K562 (cell line): ENCODE data around the gene RNF26. TPM values are rescaled to one million over a fixed set of nuclear protein-coding genes. Genes with fewer than 3 reads are reported as not detected.
A peak's percentile ranks its signal among the peaks of the same experiment; 100 is the strongest.

Source experiments
- ARNT ChIP-seq, 2 experiments: fragments of 450-650 bp; IDR thresholded peaks; 2 replicates each; pipeline ENCODE4 v1.6.1; 2016; ENCODE audit warnings: mild to moderate bottlenecking in 1 of 2
- C11orf30 ChIP-seq: fragments of 450-650 bp; IDR thresholded peaks from 2 replicates; pipeline ENCODE4 v1.6.1; 2016; ENCODE audit warnings: low read depth, mild to moderate bottlenecking
- CC2D1A ChIP-seq: fragments of 450-650 bp; IDR thresholded peaks from 2 replicates; pipeline ENCODE4 v1.6.1; 2017; ENCODE audit warnings: mild to moderate bottlenecking
- CTCF ChIP-seq, 3 experiments: IDR thresholded peaks in 2 of 3; conservative IDR thresholded peaks in 1 of 3; 2 replicates each; pipeline ENCODE4 v1.5.1; 2011 to 2012; ENCODE audit warnings: low read length in 3 of 3, mild to moderate bottlenecking in 3 of 3, control low read depth in 2 of 3, improper control_type of control experiment in 1 of 3, inconsistent platforms in 1 of 3, low read depth in 1 of 3, mixed read lengths in 1 of 3, moderate library complexity in 1 of 3; ENCODE audit not compliant: insufficient read depth in 2 of 3
- EP300 ChIP-seq: IDR thresholded peaks from 2 replicates; pipeline ENCODE4 v1.6.1; 2012; ENCODE audit warnings: low read length, improper control_type of control experiment
- HDGF ChIP-seq: fragments of 450-650 bp; IDR thresholded peaks from 2 replicates; pipeline ENCODE4 v1.6.1; 2016
- RAD21 ChIP-seq, 2 experiments: fragments of 250-450 bp in 1 of 2; fragments of 450-650 bp in 1 of 2; sonication (Bioruptor Pico) in 1 of 2; formaldehyde crosslinking in 1 of 2; IDR thresholded peaks in 1 of 2; conservative IDR thresholded peaks in 1 of 2; 2 replicates each; pipeline versions ENCODE4 v1.4.0 to v1.8.0; 2020 to 2022; ENCODE audit warnings: mild to moderate bottlenecking in 2 of 2, moderate library complexity in 1 of 2
- RBBP5 ChIP-seq: fragments of 200-600 bp; sonication (generic); IDR thresholded peaks from 2 replicates; pipeline ENCODE4 v1.6.1; 2012; ENCODE audit warnings: borderline replicate concordance, mild to moderate bottlenecking, low read length, control low read depth, inconsistent platforms; ENCODE audit not compliant: insufficient read depth, poor library complexity, severe bottlenecking
- SMC3 ChIP-seq: conservative IDR thresholded peaks from 2 replicates; pipeline ENCODE4 v1.6.1; 2011; ENCODE audit warnings: low read depth, low read length, improper control_type of control experiment; ENCODE audit not compliant: insufficient read depth
- SP1 ChIP-seq: sonication (generic); formaldehyde crosslinking; IDR thresholded peaks from 2 replicates; pipeline ENCODE4 v1.8.1; 2022; ENCODE audit warnings: mild to moderate bottlenecking, missing genetic modification reagents
- TBP ChIP-seq: optimal IDR thresholded peaks from 2 replicates; pipeline ENCODE3; 2011; ENCODE audit warnings: low read depth, low read length, improper control_type of control experiment
- ZNF274 ChIP-seq: IDR thresholded peaks from 2 replicates; pipeline ENCODE4 v1.6.1; 2011; ENCODE audit warnings: low read depth, mild to moderate bottlenecking, low read length, moderate library complexity, borderline replicate concordance
- polyA plus RNA-seq, 8 experiments: library from polyadenylated mRNA; depleted of rRNA in 4 of 8; stranded (reverse) in 5 of 8; unstranded in 3 of 8; fragments of >200 nt; fragmentation: Nextera tagmentation in 2 of 8; fragmentation: Illumina TruSeq in 1 of 8; extraction: Ambion mirVana in 2 of 8; extraction: Trizol in 1 of 8; gene quantifications; 2 replicates each; pipeline versions ENCODE4 v1.2.1 to v1.2.3, GENCODE V29; 2011 to 2014; ENCODE audit warnings: inconsistent platforms in 1 of 8, missing spikeins in 1 of 8
- total RNA-seq, 7 experiments: library from RNA; depleted of rRNA in 6 of 7; stranded (reverse); fragments of >200 nt in 6 of 7; fragmentation: Illumina TruSeq in 2 of 7; extraction: Trizol in 2 of 7; gene quantifications; 2 replicates each; pipeline versions ENCODE4 v1.2.1 to v1.2.3, GENCODE V29; 2011 to 2021; ENCODE audit warnings: low replicate concordance in 1 of 7
- TF ChIP-seq, protein P1 (sequence below): fragments of 450-650 bp; IDR thresholded peaks from 2 replicates; pipeline ENCODE4 v1.6.1; 2017; ENCODE audit warnings: antibody characterized with exemption, mild to moderate bottlenecking

Gene RNF26
- total and polyA plus RNA-seq, 9 of the 15 experiments (the other 6 are each of a cell fraction or from before 2014, with no cell fraction given), result 5.3 to 53.6 (median 12.7) TPM

DNA sequence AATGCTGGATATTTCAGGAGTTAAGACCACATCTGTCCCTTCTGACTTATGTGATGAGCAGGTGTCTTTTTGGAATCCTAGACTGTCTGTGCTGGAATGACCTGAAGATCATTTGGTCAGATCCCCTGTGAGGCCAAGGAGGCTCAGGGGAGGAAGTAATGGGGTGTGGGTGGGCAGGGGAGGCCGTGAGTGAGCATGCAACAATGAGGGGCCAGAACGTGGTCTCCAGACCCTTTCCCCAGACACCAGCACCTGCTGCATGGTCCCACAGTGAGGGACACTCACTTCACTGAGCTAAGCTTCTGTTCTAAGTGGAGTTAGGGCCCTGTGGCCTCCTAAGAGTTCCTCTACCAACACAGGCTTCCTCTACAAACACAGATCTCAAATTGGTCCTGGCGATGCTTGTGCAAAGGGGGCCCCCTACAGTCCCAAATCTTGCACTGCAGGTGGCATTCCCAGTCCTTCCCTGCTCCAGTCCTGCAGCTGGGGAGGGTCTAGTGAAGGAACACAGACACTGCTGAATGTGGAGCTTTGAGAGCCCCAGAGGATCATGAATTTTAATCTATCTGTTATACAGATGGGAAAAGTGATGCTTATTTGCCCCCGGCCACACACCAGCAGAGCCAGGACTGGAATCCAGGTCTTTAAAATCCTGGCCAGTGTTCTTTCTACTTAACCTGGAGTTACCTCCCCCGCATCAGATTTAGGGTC lies 39.7 kb downstream of the RNF26 start (continued):
- TF ChIP-seq, protein P1, sequence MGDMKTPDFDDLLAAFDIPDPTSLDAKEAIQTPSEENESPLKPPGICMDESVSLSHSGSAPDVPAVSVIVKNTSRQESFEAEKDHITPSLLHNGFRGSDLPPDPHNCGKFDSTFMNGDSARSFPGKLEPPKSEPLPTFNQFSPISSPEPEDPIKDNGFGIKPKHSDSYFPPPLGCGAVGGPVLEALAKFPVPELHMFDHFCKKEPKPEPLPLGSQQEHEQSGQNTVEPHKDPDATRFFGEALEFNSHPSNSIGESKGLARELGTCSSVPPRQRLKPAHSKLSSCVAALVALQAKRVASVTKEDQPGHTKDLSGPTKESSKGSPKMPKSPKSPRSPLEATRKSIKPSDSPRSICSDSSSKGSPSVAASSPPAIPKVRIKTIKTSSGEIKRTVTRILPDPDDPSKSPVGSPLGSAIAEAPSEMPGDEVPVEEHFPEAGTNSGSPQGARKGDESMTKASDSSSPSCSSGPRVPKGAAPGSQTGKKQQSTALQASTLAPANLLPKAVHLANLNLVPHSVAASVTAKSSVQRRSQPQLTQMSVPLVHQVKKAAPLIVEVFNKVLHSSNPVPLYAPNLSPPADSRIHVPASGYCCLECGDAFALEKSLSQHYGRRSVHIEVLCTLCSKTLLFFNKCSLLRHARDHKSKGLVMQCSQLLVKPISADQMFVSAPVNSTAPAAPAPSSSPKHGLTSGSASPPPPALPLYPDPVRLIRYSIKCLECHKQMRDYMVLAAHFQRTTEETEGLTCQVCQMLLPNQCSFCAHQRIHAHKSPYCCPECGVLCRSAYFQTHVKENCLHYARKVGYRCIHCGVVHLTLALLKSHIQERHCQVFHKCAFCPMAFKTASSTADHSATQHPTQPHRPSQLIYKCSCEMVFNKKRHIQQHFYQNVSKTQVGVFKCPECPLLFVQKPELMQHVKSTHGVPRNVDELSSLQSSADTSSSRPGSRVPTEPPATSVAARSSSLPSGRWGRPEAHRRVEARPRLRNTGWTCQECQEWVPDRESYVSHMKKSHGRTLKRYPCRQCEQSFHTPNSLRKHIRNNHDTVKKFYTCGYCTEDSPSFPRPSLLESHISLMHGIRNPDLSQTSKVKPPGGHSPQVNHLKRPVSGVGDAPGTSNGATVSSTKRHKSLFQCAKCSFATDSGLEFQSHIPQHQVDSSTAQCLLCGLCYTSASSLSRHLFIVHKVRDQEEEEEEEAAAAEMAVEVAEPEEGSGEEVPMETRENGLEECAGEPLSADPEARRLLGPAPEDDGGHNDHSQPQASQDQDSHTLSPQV, result no peak
- TF ChIP-seq TBP, result no peak
- TF ChIP-seq C11orf30, result no peak
- 0 out of 4 replicates have a peak, but pooled peaks of 1 of the 2 experiments have one; percentile 26 for TF ChIP-seq ARNT (IDR thresholded peaks at IDR 0.05)
- peak; percentile 12; the same call in 1 of the 2 replicates for TF ChIP-seq EP300
- TF ChIP-seq RAD21 (CRISPR knock-in tag; conservative IDR thresholded peaks at IDR 0.05 in 1 of 2, IDR thresholded peaks at IDR 0.05 in 1 of 2), result peak; percentile 72 to 93
- peak; percentile 27; the same call in 1 of the 2 replicates for TF ChIP-seq SP1
- no peak for TF ChIP-seq ZNF274
- TF ChIP-seq SMC3, result peak; percentile 41; the same call in 1 of the 2 replicates
- TF ChIP-seq HDGF, result 0 out of 2 replicates have a peak, but pooled peaks have one; percentile 16
- TF ChIP-seq CC2D1A, result 0 out of 2 replicates have a peak, but pooled peaks have one; percentile 53
- peak; percentile 11 for TF ChIP-seq RBBP5
- TF ChIP-seq CTCF (IDR thresholded peaks at IDR 0.05 in 2 of 3, conservative IDR thresholded peaks at IDR 0.05 in 1 of 3; ENCODE audit: insufficient read depth in 2 of 3, low read depth in 1 of 3, low read length in 3 of 3), result peak; percentile 88 to 94 (median 92)
